ENCODE measurements around the gene SPDYE3. TPM values are rescaled to one million over a fixed set of nuclear protein-coding genes. Genes with fewer than 3 reads are reported as not detected.
A peak's percentile ranks its signal among the peaks of the same experiment; 100 is the strongest.
"Not testable (repeated sequence)": the region's sequence is repeated elsewhere in the genome, so short reads cannot be mapped to it uniquely, and the experiment has no call there.

The SPDYE3 gene
- polyA plus RNA-seq, 4 donors = 0.06 to 3.1 TPM; not detected in 2

DNA sequence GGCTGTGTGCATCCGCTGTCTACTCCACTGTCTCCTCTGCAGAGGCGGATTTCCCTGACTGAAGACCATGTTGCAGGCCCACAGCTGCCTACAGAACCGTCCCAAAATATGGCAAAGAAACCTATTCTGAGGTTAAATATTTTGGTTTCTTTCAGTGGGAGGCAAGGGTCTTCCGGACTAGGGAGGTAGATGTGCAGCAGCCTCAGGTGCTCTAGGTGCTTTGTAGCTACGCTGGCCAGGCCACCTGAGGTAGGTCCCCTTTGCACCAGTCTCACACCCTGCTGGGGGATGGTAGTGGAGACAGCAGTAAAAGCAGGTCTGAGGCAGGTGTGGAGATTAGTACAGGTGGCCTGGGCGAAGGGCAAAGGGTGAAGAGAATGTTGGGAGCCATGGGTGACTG lies 42.3 kb downstream of the SPDYE3 start:
- 88 to 93% (median 92%) methylated on average over 6 of the region's 6 CpGs for WGBS, 3 donors
- Histone ChIP-seq H3K36me3 (ENCODE audit: control insufficient read depth in 3 of 3, insufficient read depth in 2 of 3, low read depth in 1 of 3, low read length in 3 of 3) (peaks cover 14 to 74% (median 14%) of the 10 kb centered on the region in 3 donors), H3K4me1 (ENCODE audit: control insufficient read depth in 3 of 3, insufficient read depth in 2 of 3, low read depth in 1 of 3, low read length in 2 of 3) (peaks cover 0 to 1% (median 0%) of the 10 kb centered on the region in 3 donors), H3K27me3 (ENCODE audit: control insufficient read depth in 3 of 3, insufficient read depth in 3 of 3, low read length in 3 of 3) (no peaks in the 10 kb centered on the region), H3K9me3 (ENCODE audit: control insufficient read depth in 2 of 2, insufficient read depth in 1 of 2, low read depth in 1 of 2, low read length in 1 of 2) (no peaks in the 10 kb centered on the region), H3K4me3 (ENCODE audit: low read depth in 1 of 3, low read length in 3 of 3) (no peak overlapping the region), H3K27ac (ENCODE audit: low read depth in 1 of 3, low read length in 2 of 3) (no peak overlapping the region)
- DNase-seq (no peak), FAIRE-seq (no peak)

DNA sequence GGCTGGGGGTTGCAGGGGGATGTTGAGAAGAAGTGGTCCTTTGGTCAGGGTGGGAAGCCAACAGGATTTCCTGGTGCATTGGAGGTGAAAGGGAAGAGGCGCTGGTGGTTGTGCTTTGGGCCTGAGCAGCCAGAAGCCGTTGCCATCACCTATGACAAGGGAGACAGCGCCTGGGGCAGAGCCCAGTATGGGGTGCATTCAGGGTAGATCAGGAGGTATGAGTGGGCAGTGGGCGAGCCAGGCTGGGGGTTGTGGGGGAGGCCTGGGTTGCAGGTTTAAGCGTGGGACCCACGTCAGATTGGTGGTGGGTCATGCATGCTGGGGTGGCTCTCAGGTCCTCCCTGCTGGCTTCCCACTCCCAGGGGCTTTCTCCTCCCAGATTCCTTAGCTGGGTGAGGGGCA lies 44.2 kb downstream of the SPDYE3 start:
- H3K27ac ChIP-seq (ENCODE audit: low read depth in 1 of 3, low read length in 2 of 3) = peak overlapping the region in 1 of 3 donors; percentile 65
- DNase-seq (no peak), FAIRE-seq (no peak)
- no peak overlapping the region for H3K4me3 ChIP-seq (ENCODE audit: low read depth in 1 of 3, low read length in 3 of 3)
- H3K27me3 ChIP-seq (ENCODE audit: control insufficient read depth in 3 of 3, insufficient read depth in 3 of 3, low read length in 3 of 3) = no peaks in the 10 kb centered on the region
- peaks cover 17 to 87% (median 21%) of the 10 kb centered on the region in 3 donors for H3K36me3 ChIP-seq (ENCODE audit: control insufficient read depth in 3 of 3, insufficient read depth in 2 of 3, low read depth in 1 of 3, low read length in 3 of 3)
- no peaks in the 10 kb centered on the region for H3K4me1 ChIP-seq (ENCODE audit: control insufficient read depth in 3 of 3, insufficient read depth in 2 of 3, low read depth in 1 of 3, low read length in 2 of 3)
- no peaks in the 10 kb centered on the region for H3K9me3 ChIP-seq (ENCODE audit: control insufficient read depth in 2 of 2, insufficient read depth in 1 of 2, low read depth in 1 of 2, low read length in 1 of 2)
- 72 to 96% (median 81%) methylated on average over 6 of the region's 6 CpGs for WGBS, 3 donors

DNA sequence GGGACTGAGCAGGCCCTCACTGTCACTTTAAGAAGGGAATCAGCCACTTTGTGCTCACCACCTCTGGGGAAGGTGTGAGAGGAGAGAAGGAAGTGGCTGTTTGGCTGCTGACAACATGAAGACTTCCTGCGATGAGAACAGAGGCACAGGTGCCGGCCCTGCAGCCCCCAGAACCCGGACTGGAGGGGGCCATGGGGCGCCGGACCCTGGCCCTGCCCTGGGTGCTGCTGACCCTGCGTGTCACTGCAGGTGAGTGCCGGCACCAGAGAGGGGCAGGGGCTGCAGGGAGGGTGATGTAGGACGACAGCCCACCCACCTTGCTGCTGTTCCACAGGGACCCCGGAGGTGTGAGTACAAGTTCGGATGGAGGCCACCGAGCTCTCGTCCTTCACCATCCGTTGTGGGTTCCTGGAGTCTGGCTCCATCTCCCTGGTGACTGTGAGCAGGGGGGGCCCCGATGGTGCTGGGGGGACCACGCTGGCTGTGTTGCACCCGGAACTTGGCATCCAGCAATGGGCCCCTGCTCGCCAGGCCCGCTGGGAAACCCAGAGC lies 44.8 kb downstream of the SPDYE3 start:
- not testable (repeated sequence) for DNase-seq; FAIRE-seq; H3K9me3 ChIP-seq (ENCODE audit: control insufficient read depth in 2 of 2, insufficient read depth in 1 of 2, low read depth in 1 of 2, low read length in 1 of 2); H3K27me3 ChIP-seq (ENCODE audit: control insufficient read depth in 3 of 3, insufficient read depth in 3 of 3, low read length in 3 of 3); H3K4me1 ChIP-seq (ENCODE audit: control insufficient read depth in 3 of 3, insufficient read depth in 2 of 3, low read depth in 1 of 3, low read length in 2 of 3)
- peak overlapping the region in 2 of 3 donors; percentile 17 to 63 for H3K27ac ChIP-seq (ENCODE audit: low read depth in 1 of 3, low read length in 2 of 3)
- H3K4me3 ChIP-seq (ENCODE audit: low read depth in 1 of 3, low read length in 3 of 3) = peak overlapping the region in 1 of 3 donors; percentile 34
- H3K36me3 ChIP-seq (ENCODE audit: control insufficient read depth in 3 of 3, insufficient read depth in 2 of 3, low read depth in 1 of 3, low read length in 3 of 3) = peaks cover 18 to 89% (median 20%) of the 10 kb centered on the region in 3 donors
- WGBS, 3 donors = 83 to 92% (median 84%) methylated on average over 15 to 18 of the region's 18 CpGs

DNA sequence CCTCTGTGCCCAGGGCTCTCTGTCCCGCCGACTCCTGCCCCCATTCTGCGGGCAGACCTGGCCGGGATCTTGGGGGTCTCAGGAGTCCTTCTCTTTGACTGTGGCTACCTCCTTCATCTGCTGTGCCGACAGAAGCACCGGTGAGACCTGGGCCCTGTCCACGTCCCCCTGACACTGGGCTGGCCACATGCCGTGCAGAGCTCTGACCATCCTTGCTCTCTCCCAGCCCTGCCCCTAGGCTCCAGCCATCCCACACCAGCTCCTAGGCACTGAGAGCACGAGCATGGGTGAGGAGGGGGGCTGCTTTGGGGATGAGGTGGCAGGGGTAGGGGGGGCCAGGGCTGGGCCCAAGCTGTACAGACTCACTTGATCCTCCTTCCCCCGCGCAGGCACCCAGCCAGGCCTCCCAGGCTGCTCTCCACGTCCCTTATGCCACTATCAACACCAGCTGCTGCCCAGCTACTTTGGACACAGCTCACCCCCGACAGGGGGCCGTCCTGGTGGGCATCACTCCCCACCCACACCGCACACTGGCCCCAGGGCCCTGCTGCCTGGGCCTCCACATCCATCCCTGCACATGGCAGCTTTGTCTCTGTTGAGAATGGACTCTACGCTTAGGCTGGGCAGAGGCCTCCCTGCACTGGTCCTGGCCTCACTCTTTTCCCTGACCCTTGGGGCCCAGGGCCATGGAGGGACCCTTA lies 45.6 kb downstream of the SPDYE3 start:
- peak overlapping the region in 1 of 3 donors; percentile 32 for H3K27ac ChIP-seq (ENCODE audit: low read depth in 1 of 3, low read length in 2 of 3)
- H3K36me3 ChIP-seq (ENCODE audit: control insufficient read depth in 3 of 3, insufficient read depth in 2 of 3, low read depth in 1 of 3, low read length in 3 of 3) = peaks cover 14 to 88% (median 20%) of the 10 kb centered on the region in 3 donors
- H3K4me1 ChIP-seq (ENCODE audit: control insufficient read depth in 3 of 3, insufficient read depth in 2 of 3, low read depth in 1 of 3, low read length in 2 of 3) = no peaks in the 10 kb centered on the region
- H3K4me3 ChIP-seq (ENCODE audit: low read depth in 1 of 3, low read length in 3 of 3) = no peak overlapping the region
- DNase-seq (no peak), FAIRE-seq (no peak)
- WGBS, 3 donors = 90 to 93% (median 93%) methylated on average over 14 to 16 of the region's 16 CpGs
- no peaks in the 10 kb centered on the region for H3K9me3 ChIP-seq (ENCODE audit: control insufficient read depth in 2 of 2, insufficient read depth in 1 of 2, low read depth in 1 of 2, low read length in 1 of 2)
- H3K27me3 ChIP-seq (ENCODE audit: control insufficient read depth in 3 of 3, insufficient read depth in 3 of 3, low read length in 3 of 3) = no peaks in the 10 kb centered on the region

DNA sequence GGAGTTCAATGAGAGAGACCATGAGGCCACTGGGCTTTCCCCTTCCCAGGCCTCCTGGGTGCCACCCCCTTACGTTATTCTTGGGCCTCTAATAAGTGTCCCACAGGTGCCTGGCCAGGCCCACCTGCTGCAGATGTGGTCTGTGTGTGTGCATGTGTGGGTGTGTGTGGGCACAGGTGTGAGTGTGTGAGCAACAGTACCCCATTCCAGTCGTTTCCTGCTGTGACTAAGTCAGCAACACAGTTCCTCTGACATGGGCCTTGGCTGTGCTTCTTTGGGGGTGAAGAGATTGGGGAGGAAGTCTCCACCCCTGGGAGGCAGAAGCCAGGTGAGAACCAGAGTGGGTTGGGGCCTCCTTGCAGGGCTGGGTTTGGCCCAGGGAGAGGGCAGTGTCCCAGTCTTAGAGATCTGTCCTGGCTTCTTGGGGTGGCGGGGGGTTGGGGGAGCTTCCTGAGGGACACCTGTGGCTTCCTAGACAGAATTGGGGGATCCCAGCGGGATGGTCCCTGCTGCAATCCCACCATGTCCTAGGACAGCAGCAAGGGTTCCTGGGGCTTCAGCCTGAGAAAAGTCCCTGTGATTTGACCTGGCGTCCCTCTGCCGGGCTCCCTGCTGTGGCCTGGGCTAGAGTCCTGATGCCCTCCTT lies 46.3 kb downstream of the SPDYE3 start:
- Histone ChIP-seq H3K36me3 (ENCODE audit: control insufficient read depth in 3 of 3, insufficient read depth in 2 of 3, low read depth in 1 of 3, low read length in 3 of 3) (peaks cover 14 to 91% (median 26%) of the 10 kb centered on the region in 3 donors), H3K4me3 (ENCODE audit: low read depth in 1 of 3, low read length in 3 of 3) (no peak overlapping the region), H3K27me3 (ENCODE audit: control insufficient read depth in 3 of 3, insufficient read depth in 3 of 3, low read length in 3 of 3) (no peaks in the 10 kb centered on the region), H3K4me1 (ENCODE audit: control insufficient read depth in 3 of 3, insufficient read depth in 2 of 3, low read depth in 1 of 3, low read length in 2 of 3) (no peaks in the 10 kb centered on the region), H3K9me3 (ENCODE audit: control insufficient read depth in 2 of 2, insufficient read depth in 1 of 2, low read depth in 1 of 2, low read length in 1 of 2) (no peaks in the 10 kb centered on the region), H3K27ac (ENCODE audit: low read depth in 1 of 3, low read length in 2 of 3) (peak overlapping the region in 1 of 3 donors; percentile 32)
- DNase-seq (no peak), FAIRE-seq (no peak)
- 81 to 82% (median 81%) methylated on average over 6 of the region's 6 CpGs for WGBS, 3 donors

DNA sequence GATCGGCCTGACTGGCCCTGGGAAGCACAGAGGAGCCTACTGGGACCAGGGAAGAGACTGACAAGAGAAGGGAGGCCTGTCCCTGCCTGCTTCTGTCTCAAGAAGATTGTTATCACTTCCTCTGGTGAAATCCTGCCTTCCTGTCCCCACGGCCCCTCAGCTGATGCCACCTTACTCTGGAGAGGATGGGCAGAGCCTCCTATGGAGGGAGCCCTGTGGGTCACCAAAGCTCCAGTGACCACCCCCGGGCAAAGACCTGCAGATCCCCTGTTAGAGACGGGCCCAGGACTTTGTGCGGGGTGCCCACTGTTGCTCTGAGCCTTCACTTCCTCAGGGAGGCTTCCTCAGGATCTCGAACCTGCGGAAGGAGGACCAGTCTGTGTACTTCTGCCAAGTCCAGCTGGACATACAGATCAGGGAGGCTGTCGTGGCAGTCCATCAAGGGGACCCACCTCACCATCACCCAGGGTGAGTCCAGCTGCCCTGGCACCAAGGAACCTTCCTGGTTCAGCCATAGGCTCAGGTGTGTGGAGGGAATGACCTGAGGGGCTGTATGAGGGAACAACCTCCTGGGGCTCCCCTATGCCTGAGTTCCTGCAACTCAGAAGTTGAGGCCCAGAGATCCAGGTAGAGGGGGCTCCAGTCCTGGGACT lies 49.0 kb downstream of the SPDYE3 start:
- no peak for FAIRE-seq
- no peaks in the 10 kb centered on the region for H3K4me1 ChIP-seq (ENCODE audit: control insufficient read depth in 3 of 3, insufficient read depth in 2 of 3, low read depth in 1 of 3, low read length in 2 of 3)
- no peak overlapping the region for H3K4me3 ChIP-seq (ENCODE audit: low read depth in 1 of 3, low read length in 3 of 3)
- H3K27ac ChIP-seq (ENCODE audit: low read depth in 1 of 3, low read length in 2 of 3) = no peak overlapping the region
- H3K27me3 ChIP-seq (ENCODE audit: control insufficient read depth in 3 of 3, insufficient read depth in 3 of 3, low read length in 3 of 3) = no peaks in the 10 kb centered on the region
- no peaks in the 10 kb centered on the region for H3K9me3 ChIP-seq (ENCODE audit: control insufficient read depth in 2 of 2, insufficient read depth in 1 of 2, low read depth in 1 of 2, low read length in 1 of 2)
- 90 to 94% (median 90%) methylated on average over 8 of the region's 8 CpGs for WGBS, 3 donors
- no peak for DNase-seq
- peaks cover 19 to 94% (median 35%) of the 10 kb centered on the region in 3 donors for H3K36me3 ChIP-seq (ENCODE audit: control insufficient read depth in 3 of 3, insufficient read depth in 2 of 3, low read depth in 1 of 3, low read length in 3 of 3)

DNA sequence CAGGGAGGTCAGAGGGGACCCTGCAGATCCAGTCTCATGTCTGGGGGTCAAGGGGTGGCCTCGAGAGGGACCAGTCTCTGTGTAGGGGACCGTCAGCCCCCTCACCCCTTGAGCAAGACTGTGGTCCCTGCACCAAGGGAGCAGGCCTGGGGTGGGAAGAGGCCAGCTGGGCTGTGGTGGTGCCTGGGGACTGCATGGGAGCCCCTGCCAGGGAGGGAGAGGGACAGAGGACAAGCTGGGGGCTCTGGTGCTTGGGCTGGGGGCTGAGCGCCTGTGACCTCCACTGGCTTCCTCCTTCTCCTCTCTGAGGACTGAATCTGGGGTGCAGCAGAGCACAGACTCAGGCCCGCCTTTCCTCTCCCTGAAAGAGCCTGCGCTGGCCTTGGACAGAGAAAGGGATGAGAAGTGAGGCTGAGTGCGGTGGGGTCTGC lies 49.6 kb downstream of the SPDYE3 start:
- Histone ChIP-seq H3K4me1 (ENCODE audit: control insufficient read depth in 3 of 3, insufficient read depth in 2 of 3, low read depth in 1 of 3, low read length in 2 of 3) (no peaks in the 10 kb centered on the region), H3K36me3 (ENCODE audit: control insufficient read depth in 3 of 3, insufficient read depth in 2 of 3, low read depth in 1 of 3, low read length in 3 of 3) (peaks cover 19 to 93% (median 35%) of the 10 kb centered on the region in 3 donors), H3K27ac (ENCODE audit: low read depth in 1 of 3, low read length in 2 of 3) (no peak overlapping the region), H3K4me3 (ENCODE audit: low read depth in 1 of 3, low read length in 3 of 3) (no peak overlapping the region), H3K9me3 (ENCODE audit: control insufficient read depth in 2 of 2, insufficient read depth in 1 of 2, low read depth in 1 of 2, low read length in 1 of 2) (no peaks in the 10 kb centered on the region), H3K27me3 (ENCODE audit: control insufficient read depth in 3 of 3, insufficient read depth in 3 of 3, low read length in 3 of 3) (no peaks in the 10 kb centered on the region)
- DNase-seq (no peak), FAIRE-seq (no peak)
- WGBS, 3 donors = 94 to 96% (median 95%) methylated on average over 6 of the region's 6 CpGs

Data from small intestine (tissue), 7 donors.